ENCODE data around the gene PTPN11.

Gene PTPN11

GRCh38 chr12:112458330-112458729, 39.6 kb downstream of the PTPN11 start:
- H3K4me3 ChIP-seq, result no peak overlapping the region

GRCh38 chr12:112458751-112459150, 40.0 kb downstream of the PTPN11 start:
- H3K4me3 ChIP-seq, result no peak overlapping the region
- no peak overlapping the region for H3K27ac ChIP-seq
- no peak for TF ChIP-seq CTCF (IDR thresholded peaks at IDR 0.05)
- DNase-seq (ENCODE audit: low spot score), result no peak

More at GRCh38 chr12:112458330-112458729, 39.6 kb downstream of the PTPN11 start:
- no peak for TF ChIP-seq CTCF (IDR thresholded peaks at IDR 0.05)
- no peak overlapping the region for H3K27ac ChIP-seq
- no peak for DNase-seq (ENCODE audit: low spot score)

GRCh38 chr12:112463478-112463877, 44.7 kb downstream of the PTPN11 start:
- DNase-seq (ENCODE audit: low spot score), result no peak
- no peak for TF ChIP-seq CTCF (IDR thresholded peaks at IDR 0.05)

GRCh38 chr12:112464605-112465004, 45.9 kb downstream of the PTPN11 start:
- no peak for TF ChIP-seq CTCF (IDR thresholded peaks at IDR 0.05)
- no peak overlapping the region for H3K27ac ChIP-seq
- no peak overlapping the region for H3K4me3 ChIP-seq
- no peak for DNase-seq (ENCODE audit: low spot score)

More at GRCh38 chr12:112463478-112463877, 44.7 kb downstream of the PTPN11 start:
- no peak overlapping the region for H3K27ac ChIP-seq
- no peak overlapping the region for H3K4me3 ChIP-seq

GRCh38 chr12:112466011-112466422, 47.3 kb downstream of the PTPN11 start:
- DNase-seq (ENCODE audit: low spot score), result no peak

GRCh38 chr12:112466835-112467234, 48.1 kb downstream of the PTPN11 start:
- no peak overlapping the region for H3K4me3 ChIP-seq
- no peak for TF ChIP-seq CTCF (IDR thresholded peaks at IDR 0.05)
- no peak overlapping the region for H3K27ac ChIP-seq
- no peak for DNase-seq (ENCODE audit: low spot score)

More at GRCh38 chr12:112466011-112466422, 47.3 kb downstream of the PTPN11 start:
- no peak overlapping the region for H3K4me3 ChIP-seq
- TF ChIP-seq CTCF (IDR thresholded peaks at IDR 0.05), result no peak
- no peak overlapping the region for H3K27ac ChIP-seq

GRCh38 chr12:112468046-112468445, 49.3 kb downstream of the PTPN11 start:
- no peak overlapping the region for H3K27ac ChIP-seq
- DNase-seq (ENCODE audit: low spot score), result no peak

More at GRCh38 chr12:112468046-112468445, 49.3 kb downstream of the PTPN11 start:
- TF ChIP-seq CTCF (IDR thresholded peaks at IDR 0.05), result no peak
- no peak overlapping the region for H3K4me3 ChIP-seq

Data from coronary artery (tissue), 2 donors.